GM21528 (cell line): Measurements from ENCODE around the gene PARP3.
"Not testable (repeated sequence)": the region's sequence is repeated elsewhere in the genome, so short reads cannot be mapped to it uniquely, and the experiment has no call there.

Source experiments
- ATAC-seq: cut with Tn5 transposase; IDR thresholded peaks from one replicate; pipeline ENCODE4 v1.9.1; 2021; ENCODE audit warnings: mild to moderate bottlenecking, moderate library complexity; ENCODE audit not compliant: unreplicated experiment, low FRiP score

Gene PARP3

GRCh38 chr3:51941798-51942602 is at the start of gene PARP3, which contains the start of gene RRP9:
PARP3 (plus strand) TSS chr3:51942363; CDS start chr3:51943356, 993 bp downstream.
RRP9 (minus strand) TSS chr3:51941904; CDS start chr3:51941867, 37 bp downstream.
- peak; percentile 85 for ATAC-seq

DNA sequence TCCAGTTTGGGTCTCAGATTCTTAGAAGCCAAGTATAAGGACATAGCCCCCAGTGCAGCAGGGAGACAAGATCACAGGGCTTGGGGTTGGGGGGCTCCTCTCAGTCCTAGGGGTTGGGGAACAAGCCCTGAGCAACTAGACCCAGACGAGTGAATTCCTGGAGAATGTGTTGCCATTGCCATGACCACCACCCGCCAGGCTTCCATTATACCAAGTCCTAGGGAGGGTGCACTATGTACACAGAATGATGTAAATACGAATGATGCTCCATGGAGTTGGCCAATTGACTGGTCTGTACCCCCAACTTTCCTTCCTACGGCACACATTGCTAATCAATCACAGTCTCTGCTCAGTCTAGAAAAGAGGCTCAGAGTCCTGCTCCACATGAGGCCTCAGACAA is 47.8 kb upstream of the PARP3 start:
- ATAC-seq = no peak

DNA sequence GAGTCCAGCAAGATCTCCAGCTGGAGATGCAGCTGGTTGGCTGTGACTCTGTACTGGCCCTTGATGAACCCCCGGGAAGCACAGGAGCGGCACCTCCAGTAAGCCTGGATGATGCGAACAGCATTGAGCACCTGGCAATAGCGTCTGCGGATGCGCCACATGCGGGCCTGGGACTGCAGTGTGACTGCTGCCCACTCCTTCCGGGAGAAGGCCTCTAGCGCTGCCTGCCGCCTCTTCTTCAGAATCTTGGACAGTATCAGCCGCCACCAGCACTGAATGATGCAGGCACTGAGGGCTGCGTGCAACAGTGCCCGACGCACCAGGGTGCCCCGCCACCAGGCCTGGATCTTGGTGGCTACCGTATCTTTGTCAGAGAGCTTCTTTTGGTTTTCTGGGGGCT is 47.2 kb upstream of the PARP3 start:
- no peak for ATAC-seq

GRCh38 chr3:51896607-51897305 is 45.4 kb upstream of the PARP3 start:
- no peak for ATAC-seq

GRCh38 chr3:51897391-51897790 is 44.8 kb upstream of the PARP3 start:
- ATAC-seq = no peak

DNA sequence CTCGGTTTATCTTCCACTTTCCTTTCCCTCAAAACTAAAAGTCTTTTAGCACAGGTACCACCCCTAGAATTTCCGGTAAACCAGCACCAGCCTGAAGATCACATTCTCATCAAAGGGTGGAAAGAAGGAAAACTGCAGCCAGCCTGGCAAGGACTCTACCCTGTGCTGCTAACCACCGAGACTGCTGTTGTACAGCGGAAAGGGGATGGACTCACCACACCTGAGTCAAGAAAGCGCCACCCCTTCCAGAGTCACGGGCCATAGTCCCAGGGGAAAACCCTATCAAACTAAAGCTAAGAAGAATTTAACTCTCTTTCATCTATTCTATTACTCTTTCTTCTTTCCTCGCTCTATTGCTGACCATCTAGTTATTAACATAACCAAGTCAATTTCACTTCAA is 42.1 kb upstream of the PARP3 start:
- not testable (repeated sequence) for ATAC-seq

DNA sequence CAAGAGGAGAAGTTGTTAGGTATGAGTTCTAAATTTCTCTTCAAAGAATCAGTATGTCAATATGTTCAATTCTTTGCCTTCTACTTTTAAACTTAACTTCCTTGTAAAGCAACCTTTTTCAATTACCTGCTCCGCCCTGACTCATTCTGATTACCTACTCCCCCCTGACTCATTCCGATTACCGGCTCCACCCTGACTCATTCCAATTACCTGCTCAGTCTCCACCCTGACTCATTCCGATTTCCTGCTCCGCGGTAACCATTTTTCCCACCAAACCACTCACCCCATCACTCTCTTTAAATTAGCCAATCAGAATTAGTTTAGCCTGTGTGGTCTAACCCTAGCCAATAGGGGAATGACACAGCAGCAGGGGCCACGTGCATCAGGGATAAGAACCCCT is 39.8 kb upstream of the PARP3 start:
- ATAC-seq = not testable (repeated sequence)

- no peak for ATAC-seq
Measured at GRCh38 chr3:51904034-51904823, 37.9 kb upstream of the PARP3 start.

- no peak for ATAC-seq
Measured at GRCh38 chr3:51908026-51908425, 34.1 kb upstream of the PARP3 start.

DNA sequence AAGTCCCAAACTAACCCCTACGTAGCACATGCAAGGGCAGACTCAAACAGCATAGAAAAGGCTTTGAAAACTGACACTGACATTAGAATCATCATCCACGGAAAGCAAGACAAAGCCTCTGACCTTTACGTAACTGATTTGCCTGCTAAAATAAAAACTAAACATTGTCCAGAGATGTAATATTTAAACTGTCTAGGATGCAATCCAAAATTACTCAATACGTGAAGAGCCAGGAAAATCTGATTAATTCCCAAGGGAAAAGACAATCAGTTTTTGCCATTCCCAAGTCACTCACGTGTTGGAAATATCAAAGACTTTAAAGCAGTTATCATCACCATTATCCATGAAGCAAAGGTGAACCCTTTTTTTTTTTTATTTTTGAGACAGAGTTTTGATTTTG is 25.7 kb upstream of the PARP3 start:
- no peak for ATAC-seq

DNA sequence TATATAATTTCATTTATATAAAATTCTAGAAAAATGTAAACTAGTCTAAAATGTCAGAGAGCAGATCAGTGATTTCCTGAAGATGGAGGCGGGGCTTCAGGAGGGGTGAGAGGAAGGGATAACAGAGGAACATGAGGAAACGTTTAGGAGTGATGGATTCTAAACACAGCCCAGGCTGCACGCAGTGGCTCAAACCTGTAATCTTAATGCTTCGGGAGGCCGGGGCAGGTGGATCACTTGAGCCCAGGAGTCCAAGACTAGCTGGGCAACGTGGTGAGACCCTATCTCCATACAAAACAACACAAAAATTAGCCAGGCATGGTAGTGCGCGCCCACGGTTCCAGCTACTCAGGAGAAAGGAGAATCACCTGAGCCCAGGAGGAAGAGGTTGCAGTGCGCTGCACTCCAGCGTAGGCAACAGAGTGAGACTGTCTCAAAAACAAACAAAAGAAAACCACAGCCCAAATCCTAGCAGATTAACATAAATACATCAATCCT is 21.0 kb upstream of the PARP3 start:
- no peak for ATAC-seq

- ATAC-seq = no peak
Measured at GRCh38 chr3:51927061-51927977, 14.8 kb upstream of the PARP3 start.

GRCh38 chr3:51928438-51928837 is 13.7 kb upstream of the PARP3 start:
- no peak for ATAC-seq

- ATAC-seq = not testable (repeated sequence)
Measured at GRCh38 chr3:51928981-51929380, 13.2 kb upstream of the PARP3 start.

DNA sequence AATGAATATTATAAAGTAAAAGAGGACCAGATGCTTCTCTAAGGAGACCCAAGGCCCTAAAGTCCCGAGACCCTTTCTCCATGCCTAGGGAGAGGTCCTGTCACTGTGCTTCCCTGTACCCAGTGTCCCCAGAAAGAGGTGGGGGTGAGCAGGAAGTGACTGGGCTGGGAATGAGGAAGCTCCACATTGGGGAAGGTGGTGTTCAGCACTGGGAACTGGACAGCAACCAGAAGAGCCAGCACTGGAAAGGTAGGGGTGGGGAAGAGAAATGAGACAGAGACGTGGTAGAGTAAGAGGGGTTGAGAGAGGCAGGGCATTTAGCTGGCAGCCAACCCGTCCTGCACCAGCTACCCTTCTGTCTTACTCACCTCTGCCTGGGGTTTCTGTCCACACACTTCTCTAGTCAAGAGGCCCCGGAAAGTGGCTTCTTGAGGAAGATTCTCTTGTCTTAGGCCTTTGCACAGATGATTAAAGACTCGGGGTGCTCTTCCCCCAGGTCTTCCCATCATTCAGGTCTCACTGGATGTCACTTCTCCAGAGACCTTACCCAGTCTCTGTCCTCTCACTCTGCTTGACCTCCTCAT is 12.7 kb upstream of the PARP3 start:
- no peak for ATAC-seq

DNA sequence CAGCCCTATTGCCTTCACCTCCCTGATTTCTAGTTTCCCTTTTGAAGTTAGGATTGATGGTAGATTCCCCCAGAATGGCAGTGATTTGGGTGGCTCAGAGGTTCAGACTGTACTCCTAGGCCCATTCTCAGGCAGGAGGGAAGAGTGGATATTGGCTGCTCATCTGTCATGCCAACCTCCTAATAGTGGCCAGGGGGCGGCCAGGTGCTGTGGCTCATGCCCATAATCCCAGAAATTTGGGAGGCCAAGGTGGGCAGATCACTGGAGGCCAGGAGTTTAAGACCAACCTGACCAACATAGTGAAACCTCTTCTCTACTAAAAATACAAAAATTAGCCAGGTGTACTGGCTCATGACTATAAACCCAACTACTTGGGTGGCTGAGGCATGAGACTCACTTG is 11.7 kb upstream of the PARP3 start:
- no peak for ATAC-seq

- no peak for ATAC-seq
Measured at GRCh38 chr3:51931756-51932155, 10.4 kb upstream of the PARP3 start.

GRCh38 chr3:51932471-51933370 is 9.4 kb upstream of the PARP3 start:
- ATAC-seq = no peak
